Measurements from ENCODE around the gene JPH2.

- TF ChIP-seq CTCF (IDR thresholded peaks at IDR 0.05; ENCODE audit: low read depth, low read length) = no peak
- no peak for TF ChIP-seq POLR2A (IDR thresholded peaks at IDR 0.05; ENCODE audit: extremely low read depth, insufficient read length)
- TF ChIP-seq MAX (IDR thresholded peaks at IDR 0.05; ENCODE audit: low read depth, low read length) = no peak
- no peak for TF ChIP-seq MYC (IDR thresholded peaks at IDR 0.05; ENCODE audit: low read depth, low read length)
These were observed 105.1 kb downstream of the JPH2 start for GRCh38 chr20:44081888-44082287.
